ENCODE results near the gene ABCD1.

Gene ABCD1

GRCh38 chrX:153770601-153771414, 46.2 kb downstream of the ABCD1 start:
- DNase-seq (ENCODE audit: low read depth, low spot score) = no peak

GRCh38 chrX:153771415-153772315, 47.0 kb downstream of the ABCD1 start:
- DNase-seq (ENCODE audit: low read depth, low spot score) = no peak
- no peak overlapping the region for H3K27ac ChIP-seq

More at GRCh38 chrX:153770601-153771414, 46.2 kb downstream of the ABCD1 start:
- no peak overlapping the region for H3K27ac ChIP-seq

GRCh38 chrX:153772316-153773217, 47.9 kb downstream of the ABCD1 start:
- H3K27ac ChIP-seq = no peak overlapping the region
- DNase-seq (ENCODE audit: low read depth, low spot score) = no peak

- no peak overlapping the region for H3K27ac ChIP-seq
- no peak for DNase-seq (ENCODE audit: low read depth, low spot score)
Measured at GRCh38 chrX:153773218-153773611, 48.6 kb downstream of the ABCD1 start.

DNA sequence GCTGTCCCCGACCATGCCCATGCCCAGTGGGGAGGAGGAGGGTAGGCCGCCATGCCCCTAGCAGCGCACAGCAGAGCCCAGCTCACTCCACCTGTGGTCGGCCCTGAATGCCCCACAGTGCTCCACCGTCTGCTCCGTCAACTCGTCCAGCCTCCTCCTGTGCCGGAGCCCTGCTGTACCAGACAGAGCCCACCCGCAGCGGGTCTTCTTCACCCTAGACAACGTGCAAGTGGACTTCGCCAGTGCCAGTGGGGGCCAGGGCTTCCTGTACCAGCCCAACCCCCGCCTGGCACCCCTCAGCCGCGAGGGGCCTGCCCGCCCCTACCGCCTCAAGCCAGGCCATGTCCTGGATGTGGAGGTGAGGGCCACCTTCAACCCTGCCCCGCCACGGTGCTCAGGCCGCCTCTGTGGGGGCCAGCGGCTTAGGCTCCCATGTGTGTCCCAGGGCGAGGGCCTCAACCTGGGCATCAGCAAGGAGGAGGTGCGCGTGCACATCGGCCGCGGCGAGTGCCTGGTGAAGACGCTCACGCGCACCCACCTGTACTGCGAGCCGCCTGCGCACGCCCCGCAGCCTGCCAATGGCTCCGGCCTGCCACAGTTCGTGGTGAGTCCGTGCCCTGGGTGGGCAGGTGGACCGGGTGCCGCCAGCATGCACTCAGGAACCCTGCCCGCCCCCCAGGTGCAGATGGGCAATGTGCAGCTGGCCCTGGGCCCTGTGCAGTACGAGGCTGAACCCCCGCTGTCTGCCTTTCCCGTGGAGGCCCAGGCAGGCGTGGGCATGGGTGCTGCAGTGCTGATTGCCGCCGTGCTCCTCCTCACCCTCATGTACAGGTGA, 49.3 kb downstream of the ABCD1 start:
- no peak overlapping the region for H3K27ac ChIP-seq
- DNase-seq (ENCODE audit: low read depth, low spot score) = no peak

DNA sequence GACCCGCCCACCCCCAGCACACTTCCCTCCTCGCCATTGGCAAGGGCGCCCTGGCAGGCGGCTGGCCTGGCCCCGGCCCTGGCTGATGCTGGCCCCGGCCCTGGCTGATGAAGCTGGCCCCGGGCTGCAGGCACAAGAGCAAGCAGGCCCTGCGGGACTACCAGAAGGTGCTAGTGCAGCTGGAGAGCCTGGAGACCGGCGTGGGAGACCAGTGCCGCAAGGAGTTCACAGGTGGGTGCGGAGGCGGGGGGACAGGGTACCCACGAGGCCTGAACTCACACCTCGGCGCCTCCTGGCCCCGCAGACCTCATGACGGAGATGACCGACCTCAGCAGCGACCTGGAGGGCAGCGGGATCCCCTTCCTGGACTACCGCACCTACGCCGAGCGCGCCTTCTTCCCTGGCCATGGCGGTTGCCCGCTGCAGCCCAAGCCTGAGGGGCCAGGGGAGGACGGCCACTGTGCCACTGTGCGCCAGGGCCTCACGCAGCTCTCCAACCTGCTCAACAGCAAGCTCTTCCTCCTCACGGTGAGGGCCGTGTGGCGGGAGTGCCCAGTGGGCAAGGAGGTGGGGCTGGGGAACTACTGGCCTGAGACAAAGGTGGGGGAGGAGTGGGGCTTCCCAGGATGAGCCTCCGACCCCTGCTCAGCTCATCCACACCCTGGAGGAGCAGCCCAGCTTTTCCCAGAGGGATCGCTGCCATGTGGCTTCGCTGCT, 50.1 kb downstream of the ABCD1 start:
- no peak for DNase-seq (ENCODE audit: low read depth, low spot score)
- H3K27ac ChIP-seq = no peak overlapping the region

DNA sequence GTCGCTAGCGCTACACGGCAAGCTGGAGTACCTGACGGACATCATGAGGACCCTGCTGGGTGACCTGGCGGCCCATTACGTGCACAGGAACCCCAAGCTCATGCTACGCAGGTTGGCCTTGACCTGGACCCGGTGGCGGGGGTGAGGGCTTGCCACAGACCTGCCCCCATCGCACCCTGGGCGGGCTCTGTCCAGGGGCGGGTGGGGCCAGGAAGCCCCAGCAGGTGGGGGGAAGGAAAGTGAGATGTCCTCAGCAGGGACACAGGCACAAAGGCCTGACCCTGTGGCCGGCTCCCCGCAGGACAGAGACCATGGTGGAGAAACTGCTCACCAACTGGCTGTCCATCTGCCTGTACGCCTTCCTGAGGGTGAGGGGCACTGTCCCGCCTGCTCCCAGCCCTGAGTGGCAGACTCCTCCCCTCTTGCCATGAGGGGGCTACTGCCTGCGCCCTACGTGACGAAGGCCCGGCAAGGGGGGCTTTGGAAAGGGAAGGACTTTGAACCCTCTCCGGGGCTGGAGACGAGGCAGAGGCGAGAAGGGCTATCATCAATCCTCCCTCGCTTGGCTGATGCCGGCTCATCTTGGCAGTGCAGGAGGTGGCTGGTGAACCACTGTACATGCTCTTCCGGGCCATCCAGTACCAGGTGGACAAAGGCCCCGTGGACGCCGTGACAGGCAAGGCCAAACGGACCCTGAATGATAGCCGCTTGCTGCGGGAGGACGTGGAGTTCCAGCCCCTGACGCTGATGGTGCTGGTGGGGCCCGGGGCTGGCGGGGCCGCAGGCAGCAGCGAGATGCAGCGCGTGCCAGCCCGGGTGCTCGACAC, 50.9 kb downstream of the ABCD1 start:
- DNase-seq (ENCODE audit: low read depth, low spot score) = no peak
- no peak overlapping the region for H3K27ac ChIP-seq

DNA sequence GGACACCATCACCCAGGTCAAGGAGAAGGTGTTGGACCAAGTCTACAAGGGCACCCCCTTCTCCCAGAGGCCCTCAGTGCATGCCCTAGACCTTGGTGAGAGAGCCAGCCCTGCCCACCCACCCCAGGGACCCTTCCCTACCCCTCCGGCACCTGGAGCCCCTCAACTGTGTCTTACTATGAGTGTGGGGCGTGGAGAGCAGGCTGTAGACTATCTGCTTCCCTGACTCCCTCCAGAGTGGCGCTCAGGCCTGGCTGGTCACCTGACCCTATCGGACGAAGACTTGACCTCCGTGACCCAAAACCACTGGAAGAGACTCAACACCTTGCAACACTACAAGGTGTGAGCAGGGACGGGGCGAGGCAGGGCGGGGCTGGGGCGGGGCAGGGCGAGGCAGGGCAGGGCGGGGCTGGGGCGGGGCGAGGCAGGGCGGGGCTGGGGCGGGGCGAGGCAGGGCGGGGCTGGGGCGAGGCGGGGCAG, 51.5 kb downstream of the ABCD1 start:
- DNase-seq (ENCODE audit: low read depth, low spot score) = no peak
- no peak overlapping the region for H3K27ac ChIP-seq

DNA sequence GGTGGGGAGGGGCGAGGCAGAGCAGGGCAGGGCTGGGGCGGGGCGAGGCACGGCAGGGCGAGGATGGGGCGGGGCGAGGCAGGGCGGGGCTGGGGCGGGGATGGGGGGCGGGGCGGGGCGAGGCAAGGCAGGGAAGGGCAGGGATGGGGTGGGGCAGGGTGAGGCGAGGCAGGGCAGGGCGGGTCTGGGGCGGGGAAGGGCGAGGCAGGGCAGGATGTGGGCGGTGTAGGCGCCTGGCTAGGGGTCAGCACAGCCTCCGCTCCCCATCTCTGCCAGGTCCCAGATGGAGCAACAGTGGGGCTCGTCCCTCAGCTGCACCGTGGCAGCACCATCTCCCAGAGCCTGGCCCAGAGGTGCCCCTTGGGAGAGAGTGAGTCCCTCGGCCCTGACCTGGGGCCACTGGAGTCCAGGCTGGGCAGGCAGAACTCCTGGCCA, 52.0 kb downstream of the ABCD1 start:
- DNase-seq (ENCODE audit: low read depth, low spot score) = no peak
- H3K27ac ChIP-seq = no peak overlapping the region

DNA sequence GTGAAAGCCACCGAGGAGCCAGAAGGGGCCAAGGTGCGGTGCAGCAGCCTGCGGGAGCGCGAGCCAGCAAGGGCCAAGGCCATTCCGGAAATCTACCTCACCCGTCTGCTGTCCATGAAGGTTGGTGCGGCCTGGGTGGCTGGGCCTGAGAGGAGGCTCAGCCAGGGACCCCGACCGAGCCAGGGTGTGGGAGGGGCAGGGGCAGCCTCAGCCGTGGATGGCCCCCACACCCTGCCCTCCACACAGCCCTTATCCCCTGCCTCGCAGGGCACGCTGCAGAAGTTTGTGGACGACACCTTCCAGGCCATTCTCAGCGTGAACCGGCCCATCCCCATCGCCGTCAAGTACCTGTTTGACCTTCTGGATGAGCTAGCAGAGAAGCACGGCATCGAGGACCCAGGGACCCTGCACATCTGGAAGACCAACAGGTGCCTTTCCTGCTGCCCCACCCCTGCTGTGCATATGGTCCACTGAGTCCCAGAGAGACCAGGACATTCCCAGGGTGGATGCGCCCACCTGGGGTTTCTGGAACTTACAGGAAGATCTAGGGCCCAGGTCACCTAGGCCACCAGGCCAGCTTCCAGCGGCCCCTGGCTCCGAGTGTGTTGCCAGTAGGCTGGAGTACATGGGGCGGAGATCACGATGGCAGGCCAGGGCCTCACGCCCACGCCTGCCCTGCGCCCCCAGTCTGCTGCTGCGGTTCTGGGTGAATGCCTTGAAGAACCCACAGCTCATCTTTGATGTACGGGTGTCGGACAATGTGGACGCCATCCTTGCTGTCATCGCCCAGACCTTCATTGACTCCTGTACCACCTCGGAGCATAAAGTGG, 52.8 kb downstream of the ABCD1 start:
- no peak overlapping the region for H3K27ac ChIP-seq
- DNase-seq (ENCODE audit: low read depth, low spot score) = no peak

GRCh38 chrX:153778181-153778580, 53.5 kb downstream of the ABCD1 start:
- H3K27ac ChIP-seq = no peak overlapping the region
- no peak for DNase-seq (ENCODE audit: low read depth, low spot score)

DNA sequence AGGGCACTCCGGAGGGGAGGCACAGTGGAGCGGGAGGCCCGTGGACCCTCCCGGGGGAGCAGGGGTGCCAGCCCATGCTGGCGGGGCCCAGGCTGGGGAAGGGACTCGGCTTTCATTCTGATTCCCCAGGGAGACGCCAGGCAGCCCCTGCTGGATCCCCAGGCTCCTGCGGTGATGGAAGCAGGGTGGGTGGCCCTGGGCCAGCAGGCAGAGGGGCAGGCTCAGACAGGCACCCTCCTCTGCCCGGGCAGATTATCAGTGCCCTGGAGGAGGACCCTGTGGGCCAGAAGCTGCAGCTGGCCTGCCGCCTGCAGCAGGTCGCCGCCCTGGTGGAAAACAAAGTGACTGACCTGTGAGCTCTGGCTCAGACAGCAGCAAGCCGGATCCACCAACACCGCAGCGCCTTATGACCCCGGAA, 54.0 kb downstream of the ABCD1 start:
- DNase-seq (ENCODE audit: low read depth, low spot score) = no peak
- H3K27ac ChIP-seq = no peak overlapping the region

DNA sequence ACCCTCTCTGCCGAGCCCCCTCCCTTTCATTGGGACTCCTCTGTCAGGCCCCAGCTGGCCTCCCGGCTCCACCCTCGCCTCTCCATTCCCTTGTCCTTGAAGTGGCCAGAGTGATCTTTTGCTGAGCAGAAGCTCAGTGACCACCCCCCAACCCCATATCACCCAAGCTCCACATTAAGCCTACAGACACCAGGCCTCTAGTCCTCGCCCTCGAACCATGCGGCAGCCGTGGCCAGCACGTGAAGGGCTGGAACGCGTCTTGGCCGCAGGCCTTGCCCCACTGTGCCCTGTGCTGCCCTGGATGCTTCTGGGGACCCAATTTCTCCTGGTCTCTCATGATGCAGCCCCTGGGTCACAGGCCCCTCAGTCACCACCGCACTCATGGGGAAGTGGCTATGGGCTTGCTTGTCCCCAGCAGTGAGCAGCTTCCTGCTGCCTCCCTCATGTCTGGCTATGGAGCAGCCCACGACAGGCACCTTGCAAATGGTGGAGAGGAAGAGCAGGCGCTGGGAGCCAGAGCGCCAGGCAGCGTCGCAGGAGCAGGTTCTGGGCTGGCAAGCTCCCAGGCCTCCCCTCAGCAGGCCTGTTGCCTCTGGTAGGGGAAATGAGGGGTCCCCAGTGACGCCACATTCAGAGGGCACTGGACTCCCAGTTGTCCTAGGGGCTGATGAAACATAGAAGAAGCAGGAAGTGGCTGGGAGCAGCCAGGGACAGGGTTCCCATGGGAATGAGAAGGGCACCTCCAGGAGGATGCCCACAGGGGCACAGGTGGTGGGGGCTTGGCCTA, 55.4 kb downstream of the ABCD1 start:
- H3K27ac ChIP-seq = no peak overlapping the region

GRCh38 chrX:153780678-153781427, 56.2 kb downstream of the ABCD1 start, which contains the start of gene SRPK3:
SRPK3 (plus strand) TSS chrX:153781041; CDS start chrX:153781087, 46 bp downstream.
- H3K27ac ChIP-seq = no peak within 1 kb of the TSS
- no peak for DNase-seq (ENCODE audit: low read depth, low spot score)

More for the DNA sequence above, 55.4 kb downstream of the ABCD1 start:
- no peak for DNase-seq (ENCODE audit: low read depth, low spot score)

DNA sequence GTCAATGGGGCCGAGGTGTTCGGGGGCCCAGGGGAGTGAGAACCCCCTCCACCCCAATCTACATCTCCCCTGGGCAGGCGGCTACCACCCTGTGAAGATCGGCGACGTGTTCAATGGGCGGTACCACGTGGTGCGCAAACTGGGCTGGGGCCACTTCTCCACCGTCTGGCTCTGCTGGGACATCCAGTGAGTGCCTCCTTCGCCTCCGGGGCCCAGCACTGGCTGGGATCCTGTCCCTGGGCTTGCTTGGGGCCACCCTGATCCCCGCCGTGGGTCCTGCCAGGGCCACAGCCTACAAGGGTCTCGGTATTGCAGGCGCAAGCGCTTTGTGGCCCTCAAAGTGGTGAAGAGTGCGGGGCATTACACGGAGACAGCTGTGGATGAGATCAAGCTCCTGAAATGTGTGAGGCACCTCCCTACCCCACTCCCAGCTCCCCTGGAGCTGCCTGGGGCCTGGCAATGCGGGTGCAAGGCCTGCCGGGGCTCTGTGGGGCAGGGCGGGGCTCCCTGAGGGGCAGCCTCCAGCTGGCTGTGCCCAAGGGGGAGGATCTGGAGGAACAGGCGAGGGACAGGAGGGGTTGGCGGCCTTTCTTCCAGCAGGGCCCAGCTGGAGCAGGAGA, 56.9 kb downstream of the ABCD1 start:
- H3K27ac ChIP-seq = no peak overlapping the region
- no peak for DNase-seq (ENCODE audit: low read depth, low spot score)
